Measurements from ENCODE around the gene HNRNPA2B1. TPM values are rescaled to one million over a fixed set of nuclear protein-coding genes. Genes with fewer than 3 reads are reported as not detected.
"Not testable (repeated sequence)": the region's sequence is repeated elsewhere in the genome, so short reads cannot be mapped to it uniquely, and the experiment has no call there.

The HNRNPA2B1 gene
- total RNA-seq, 1 experiment from 2014 or later: 170 TPM

DNA sequence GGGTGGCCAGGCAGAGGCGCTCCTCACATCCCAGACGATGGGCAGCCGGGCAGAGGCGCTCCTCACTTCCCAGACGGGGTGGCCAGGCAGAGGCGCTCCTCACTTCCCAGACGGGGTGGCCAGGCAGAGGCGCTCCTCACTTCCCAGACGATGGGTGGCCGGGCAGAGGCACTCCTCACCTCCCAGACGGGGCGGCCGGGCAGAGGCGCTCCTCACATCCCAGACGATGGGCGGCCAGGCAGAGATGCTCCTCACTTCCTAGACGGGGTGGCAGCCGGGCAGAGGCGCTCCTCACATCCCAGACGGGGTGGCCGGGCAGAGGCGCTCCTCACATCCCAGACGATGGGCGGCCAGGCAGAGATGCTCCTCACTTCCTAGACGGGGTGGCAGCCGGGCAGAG, 23.9 kb downstream of the HNRNPA2B1 start:
- in situ Hi-C loops (cut with HindIII; ENCODE audit: low pct_unique_long_range_greater_than_20kb, low sequenced_read_pairs): not testable (repeated sequence)

DNA sequence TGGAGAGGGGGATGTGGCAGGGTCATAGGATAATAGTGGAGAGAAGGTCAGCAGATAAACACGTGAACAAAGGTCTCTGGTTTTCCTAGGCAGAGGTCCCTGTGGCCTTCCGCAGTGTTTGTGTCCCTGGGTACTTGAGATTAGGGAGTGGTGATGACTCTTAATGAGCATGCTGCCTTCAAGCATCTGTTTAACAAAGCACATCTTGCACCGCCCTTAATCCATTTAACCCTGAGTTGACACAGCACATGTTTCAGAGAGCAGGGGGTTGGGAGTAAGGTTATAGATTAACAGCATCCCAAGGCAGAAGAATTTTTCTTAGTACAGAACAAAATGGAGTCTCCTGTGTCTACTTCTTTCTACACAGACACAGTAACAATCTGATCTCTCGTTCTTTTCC, 24.6 kb downstream of the HNRNPA2B1 start:
- DNase-seq (ENCODE audit: low read depth); in situ Hi-C loops (cut with HindIII; ENCODE audit: low pct_unique_long_range_greater_than_20kb, low sequenced_read_pairs): not testable (repeated sequence)

More for the DNA sequence above, 23.9 kb downstream of the HNRNPA2B1 start:
- DNase-seq (ENCODE audit: low read depth): not testable (repeated sequence)

DNA sequence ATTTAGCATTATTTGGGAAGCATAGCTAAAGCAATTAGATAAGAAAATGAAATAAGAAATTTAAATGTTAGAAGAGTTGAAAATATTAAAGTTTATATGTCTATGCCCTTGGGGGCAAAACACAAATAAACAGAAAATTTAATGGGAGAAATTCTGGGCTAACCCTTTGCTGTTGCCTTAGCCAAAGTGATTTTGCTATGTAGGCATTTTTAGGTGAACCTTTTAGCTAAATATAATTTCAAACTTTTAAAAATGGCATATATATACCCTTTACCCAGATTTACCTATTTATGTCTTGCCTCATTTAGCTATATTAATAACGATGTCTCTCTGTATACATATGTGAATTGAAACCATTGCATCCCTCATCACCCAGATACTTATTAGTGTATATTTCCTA, 28.5 kb downstream of the HNRNPA2B1 start:
- DNase-seq (ENCODE audit: low read depth): no peak
- in situ Hi-C loops (cut with HindIII; ENCODE audit: low pct_unique_long_range_greater_than_20kb, low sequenced_read_pairs): no loop called here

DNA sequence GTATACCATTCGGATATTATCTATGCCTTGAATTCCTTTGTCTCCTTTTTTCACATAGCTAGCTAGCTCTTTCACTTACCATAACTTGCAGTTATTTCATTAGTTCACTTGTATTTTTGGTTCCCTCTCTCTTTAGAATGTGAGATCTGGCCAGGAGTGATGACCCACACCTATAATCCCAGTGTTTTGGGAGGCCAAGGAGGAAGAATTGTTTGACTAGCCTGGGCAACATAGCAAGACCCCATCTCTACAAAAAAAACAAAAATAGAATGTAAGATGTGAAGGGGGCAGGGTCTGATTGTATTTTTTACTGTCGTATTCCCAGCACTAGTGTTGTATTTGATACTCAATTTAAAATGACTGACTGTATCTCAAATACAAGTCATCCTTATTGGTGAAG, 28.9 kb downstream of the HNRNPA2B1 start:
- DNase-seq (ENCODE audit: low read depth): no peak
- in situ Hi-C loops (cut with HindIII; ENCODE audit: low pct_unique_long_range_greater_than_20kb, low sequenced_read_pairs): no loop called here

DNA sequence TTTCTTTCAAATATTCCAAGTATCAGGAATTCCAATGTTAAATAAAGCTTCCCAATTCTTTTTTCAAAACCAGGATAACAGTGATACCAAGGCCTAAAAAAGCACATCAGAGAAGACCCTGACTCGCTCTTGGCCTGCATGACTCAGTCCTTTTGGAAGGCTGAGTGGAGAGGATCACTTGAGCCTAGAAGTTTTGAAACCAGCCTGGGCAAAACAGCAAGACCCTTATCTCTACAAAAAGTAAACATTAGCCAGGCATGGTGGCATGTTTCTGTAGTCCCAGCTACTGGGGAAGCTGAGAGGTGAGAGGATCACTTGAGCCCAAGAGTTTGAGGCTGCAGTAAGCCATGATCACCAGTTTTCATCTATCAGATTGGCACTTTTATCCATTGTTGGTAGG, 29.9 kb downstream of the HNRNPA2B1 start:
- in situ Hi-C loops (cut with HindIII; ENCODE audit: low pct_unique_long_range_greater_than_20kb, low sequenced_read_pairs): no loop called here
- DNase-seq (ENCODE audit: low read depth): no peak

DNA sequence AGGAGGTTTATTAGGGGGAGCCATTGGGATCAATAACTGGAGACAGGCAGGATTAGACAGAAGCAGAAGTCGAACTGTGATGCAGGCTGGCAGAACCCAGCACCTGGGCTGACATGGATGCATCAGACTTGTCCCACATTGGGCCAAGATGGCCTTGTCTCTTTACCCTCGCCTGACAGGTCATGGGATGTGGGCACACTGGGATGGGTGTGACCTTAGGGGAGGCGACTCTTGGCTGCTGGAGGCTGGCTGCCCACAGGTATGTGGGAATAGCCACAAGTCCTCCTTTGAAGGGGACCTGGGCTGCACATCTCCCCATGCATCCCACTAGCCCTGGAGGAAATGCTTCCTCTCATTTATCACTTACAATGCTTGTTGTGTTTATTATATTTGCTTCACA, 31.3 kb downstream of the HNRNPA2B1 start:
- in situ Hi-C loops (cut with HindIII; ENCODE audit: low pct_unique_long_range_greater_than_20kb, low sequenced_read_pairs): no loop called here
- no peak for DNase-seq (ENCODE audit: low read depth)

DNA sequence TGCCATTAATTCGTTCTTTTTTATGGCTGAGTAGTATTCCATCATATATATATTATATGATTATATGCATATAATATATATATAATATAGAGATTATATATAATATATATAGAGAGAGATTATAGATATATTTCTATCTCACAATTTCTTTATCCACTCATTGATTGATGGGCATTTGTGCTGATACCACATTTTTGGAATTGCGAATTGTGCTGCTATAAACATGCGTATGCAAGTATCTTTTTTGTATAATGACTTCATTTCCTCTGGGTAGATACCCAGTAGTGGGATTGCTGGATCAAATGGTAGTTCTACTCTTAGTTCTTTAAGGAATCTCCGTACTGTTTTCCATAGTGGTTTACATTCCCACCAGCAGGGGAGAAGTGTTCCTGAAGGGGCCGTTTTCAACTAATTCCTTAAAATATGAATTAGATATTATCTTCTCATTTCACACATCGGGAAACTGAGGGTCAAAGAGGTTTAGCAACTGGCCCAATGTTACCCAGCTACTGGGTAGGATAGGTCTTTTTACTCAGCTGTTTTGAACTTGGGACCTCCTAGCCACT, 32.0 kb downstream of the HNRNPA2B1 start:
- no peak for DNase-seq (ENCODE audit: low read depth)
- in situ Hi-C loops (cut with HindIII; ENCODE audit: low pct_unique_long_range_greater_than_20kb, low sequenced_read_pairs): no loop called here

DNA sequence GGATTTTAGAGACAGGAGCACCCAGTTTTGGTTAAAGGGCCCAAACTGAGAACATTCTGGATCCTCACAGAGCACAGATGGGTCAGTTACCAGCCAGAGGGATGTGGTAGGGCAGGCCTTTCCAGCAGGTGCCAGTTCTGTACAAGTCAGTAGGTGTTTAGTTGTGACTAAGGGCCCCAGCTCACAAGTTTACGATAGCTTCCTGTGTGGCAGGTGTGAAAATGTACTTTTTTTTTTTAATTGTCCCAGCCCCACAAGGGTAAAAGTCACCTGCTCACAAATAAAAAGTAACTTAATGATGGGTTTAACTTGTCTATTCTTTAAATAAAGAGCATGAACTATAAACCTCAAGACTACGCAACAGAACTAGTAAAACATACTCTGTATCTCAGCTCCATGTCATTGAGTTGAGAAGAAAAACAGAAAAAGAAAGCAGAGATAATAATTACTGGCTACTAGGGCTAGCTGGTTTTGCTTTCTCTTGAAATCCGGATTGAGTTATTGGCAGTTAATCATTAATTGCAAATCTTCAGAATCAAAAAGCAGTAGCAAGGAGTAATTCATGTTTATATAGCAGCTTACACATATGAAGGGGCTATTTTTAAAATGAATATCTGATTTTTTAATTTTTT, 33.1 kb downstream of the HNRNPA2B1 start:
- in situ Hi-C loops (cut with HindIII; ENCODE audit: low pct_unique_long_range_greater_than_20kb, low sequenced_read_pairs): no loop called here
- DNase-seq (ENCODE audit: low read depth): no peak

DNA sequence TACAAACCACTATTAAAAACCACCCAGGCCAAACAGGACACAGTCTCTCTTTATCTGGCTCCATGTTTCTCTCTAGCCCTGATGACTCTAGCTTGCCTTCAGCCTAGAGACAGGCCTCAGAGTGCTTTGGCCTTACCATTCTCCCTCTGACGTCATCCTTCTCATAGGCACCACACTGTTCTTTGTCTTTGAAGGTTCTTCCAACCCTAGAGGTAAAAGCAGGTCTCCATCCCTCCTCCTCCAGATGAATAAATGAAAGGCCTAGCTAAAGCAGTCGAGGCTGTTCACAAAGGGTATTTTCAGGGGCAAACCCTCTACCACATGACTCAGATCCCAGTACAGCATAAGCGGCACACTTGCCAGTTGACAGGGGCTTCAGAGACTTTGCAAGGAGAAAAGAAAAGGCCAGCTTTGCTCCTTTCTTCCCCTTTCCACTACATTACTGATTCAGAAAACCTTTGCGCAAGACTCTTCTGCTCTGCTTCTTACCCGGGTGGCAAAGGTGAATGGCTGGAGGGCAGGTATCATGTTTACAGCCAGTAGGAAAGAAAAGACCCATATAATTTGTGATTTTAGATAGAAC, 33.8 kb downstream of the HNRNPA2B1 start:
- in situ Hi-C loops (cut with HindIII; ENCODE audit: low pct_unique_long_range_greater_than_20kb, low sequenced_read_pairs): no loop called here
- no peak for DNase-seq (ENCODE audit: low read depth)

DNA sequence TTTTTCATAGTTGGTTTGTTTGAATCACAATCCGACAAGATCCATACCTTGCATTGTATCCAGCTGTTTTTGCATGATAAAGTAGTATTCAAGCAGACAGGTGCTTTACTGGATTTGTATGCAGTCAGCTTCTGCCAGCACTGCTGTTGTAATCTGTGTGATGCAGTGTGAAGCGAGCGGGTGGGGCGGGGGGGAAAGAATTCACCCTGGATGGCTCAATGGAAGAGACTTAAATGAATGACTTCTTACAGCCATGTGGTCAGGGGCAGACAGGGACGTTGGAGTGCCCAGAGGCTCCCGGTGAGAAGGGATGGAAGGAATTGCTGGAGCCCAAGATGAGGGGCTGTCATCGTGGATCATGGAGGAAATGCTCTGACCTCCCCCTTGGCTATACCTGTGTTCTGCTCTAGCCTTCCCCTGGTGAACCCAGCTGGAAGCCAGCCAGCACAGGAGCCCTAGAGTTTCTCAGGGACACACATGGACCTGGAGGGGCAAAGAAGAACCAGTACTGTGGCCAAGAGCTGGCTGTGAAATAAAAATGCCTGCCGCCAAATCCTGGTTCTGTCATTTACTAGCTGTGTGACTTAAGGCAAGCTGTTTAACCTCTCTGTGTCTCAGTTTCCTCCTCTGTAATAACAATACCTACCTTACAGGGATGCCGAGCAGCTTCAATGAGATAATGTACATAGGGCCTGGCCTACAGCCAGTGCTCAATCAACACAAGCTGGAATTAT, 34.4 kb downstream of the HNRNPA2B1 start:
- in situ Hi-C loops (cut with HindIII; ENCODE audit: low pct_unique_long_range_greater_than_20kb, low sequenced_read_pairs): no loop called here
- DNase-seq (ENCODE audit: low read depth): no peak

DNA sequence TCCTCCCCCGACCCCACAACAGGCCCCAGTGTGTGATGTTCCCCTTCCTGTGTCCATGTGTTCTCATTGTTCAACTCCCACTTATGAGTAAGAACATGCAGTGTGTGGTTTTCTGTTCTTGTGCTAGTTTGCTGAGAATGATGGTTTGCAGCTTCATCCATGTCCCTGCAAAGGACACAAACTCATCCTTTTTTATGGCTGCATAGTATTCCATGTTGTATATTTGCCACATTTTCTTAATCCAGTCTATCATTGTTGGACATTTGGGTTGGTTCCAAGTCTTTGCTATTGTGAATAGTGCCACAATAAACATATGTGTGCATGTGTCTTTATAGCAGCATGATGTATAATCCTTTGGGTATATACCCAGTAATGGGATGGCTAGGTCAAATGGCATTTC, 36.7 kb downstream of the HNRNPA2B1 start:
- in situ Hi-C loops (cut with HindIII; ENCODE audit: low pct_unique_long_range_greater_than_20kb, low sequenced_read_pairs); DNase-seq (ENCODE audit: low read depth): not testable (repeated sequence)

DNA sequence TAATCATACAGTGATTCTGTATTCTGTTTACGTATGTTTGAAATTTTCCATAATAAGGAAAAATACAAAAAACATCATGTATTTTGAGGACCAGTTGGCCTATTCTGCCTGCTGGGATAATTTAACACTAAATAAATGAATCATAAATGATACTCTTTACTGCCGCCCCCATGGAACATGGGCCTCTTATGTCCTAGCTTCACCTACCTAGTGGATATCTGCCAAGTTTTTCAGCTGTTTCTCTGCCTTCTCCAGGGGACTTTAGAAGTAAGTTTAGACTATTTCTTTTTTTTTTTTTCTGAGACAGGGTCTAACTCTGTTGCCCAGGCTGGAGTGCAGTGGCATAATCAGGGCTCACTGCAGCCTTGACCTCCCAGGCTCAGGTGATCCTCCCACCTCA, 38.1 kb downstream of the HNRNPA2B1 start:
- in situ Hi-C loops (cut with HindIII; ENCODE audit: low pct_unique_long_range_greater_than_20kb, low sequenced_read_pairs): no loop called here
- DNase-seq (ENCODE audit: low read depth): no peak

DNA sequence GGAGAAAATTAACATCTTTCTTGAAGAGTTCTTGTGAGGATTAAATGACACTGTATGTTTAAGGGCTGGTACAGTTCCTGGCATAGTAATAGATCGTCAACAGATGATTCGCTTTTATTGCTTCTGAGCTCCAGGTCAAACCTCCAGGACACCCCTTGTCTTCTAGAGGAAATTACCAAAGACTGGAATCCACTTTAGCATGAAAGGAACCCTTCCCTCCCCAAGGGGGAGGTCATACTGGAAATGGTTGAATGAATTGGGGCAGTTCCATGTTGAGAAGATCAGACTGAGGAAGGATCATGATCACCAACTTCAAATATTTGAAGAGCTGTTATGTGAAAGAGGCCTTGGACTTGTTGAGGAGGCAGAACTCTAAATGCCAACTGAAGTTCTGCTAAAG, 39.6 kb downstream of the HNRNPA2B1 start:
- in situ Hi-C loops (cut with HindIII; ENCODE audit: low pct_unique_long_range_greater_than_20kb, low sequenced_read_pairs): no loop called here
- DNase-seq (ENCODE audit: low read depth): no peak

DNA sequence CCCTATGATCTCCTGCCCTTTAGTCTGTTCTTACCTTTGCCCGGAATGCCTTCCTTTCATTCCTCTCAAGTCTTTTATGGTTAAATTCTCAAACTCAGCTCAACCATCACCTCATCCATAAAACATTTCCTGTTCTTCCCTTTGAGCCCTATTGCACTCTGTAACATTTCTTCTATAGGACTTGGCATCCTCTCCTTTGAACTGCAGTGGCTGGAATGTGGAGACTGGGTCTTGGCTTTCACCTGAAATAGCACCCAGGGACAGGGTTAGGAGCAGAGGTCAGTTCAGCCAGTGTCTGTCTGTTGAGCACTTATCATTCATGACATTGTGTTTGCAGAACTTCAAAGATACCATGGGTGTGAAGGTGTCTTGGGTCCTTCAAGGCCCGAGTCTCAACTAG, 41.3 kb downstream of the HNRNPA2B1 start:
- peak; percentile 43 for DNase-seq (ENCODE audit: low read depth)

DNA sequence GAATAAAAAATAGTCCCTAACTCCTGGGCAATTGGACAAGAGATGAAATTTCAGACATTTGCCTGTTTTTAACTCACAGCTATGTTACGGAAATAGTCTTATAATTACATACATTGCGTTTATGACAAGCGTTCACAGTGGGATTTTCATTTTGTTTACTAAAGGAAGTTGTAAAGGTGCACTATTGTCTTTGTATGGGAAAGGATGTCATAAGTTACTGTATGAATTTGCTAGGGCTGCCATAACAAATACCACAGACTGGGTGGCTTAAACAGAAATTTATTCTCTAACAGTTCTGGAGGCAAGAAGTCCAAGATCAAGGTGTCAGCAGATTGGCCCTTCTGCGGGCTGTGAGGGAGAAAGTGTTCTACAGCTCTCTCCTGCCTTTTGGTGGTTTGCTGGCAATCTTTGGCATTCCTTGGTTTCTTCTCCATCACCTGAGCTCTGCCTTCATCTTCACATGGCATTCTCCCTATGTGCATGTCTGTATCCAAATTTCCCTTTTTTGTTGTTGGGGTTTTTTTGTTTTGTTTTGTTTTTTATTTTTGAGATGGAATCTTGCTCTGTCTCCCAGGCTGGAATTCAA, 42.9 kb downstream of the HNRNPA2B1 start:
- DNase-seq (ENCODE audit: low read depth): no peak
- in situ Hi-C loops (cut with HindIII; ENCODE audit: low pct_unique_long_range_greater_than_20kb, low sequenced_read_pairs): no loop called here

More for the DNA sequence above, 41.3 kb downstream of the HNRNPA2B1 start:
- in situ Hi-C loops (cut with HindIII; ENCODE audit: low pct_unique_long_range_greater_than_20kb, low sequenced_read_pairs): no loop called here

DNA sequence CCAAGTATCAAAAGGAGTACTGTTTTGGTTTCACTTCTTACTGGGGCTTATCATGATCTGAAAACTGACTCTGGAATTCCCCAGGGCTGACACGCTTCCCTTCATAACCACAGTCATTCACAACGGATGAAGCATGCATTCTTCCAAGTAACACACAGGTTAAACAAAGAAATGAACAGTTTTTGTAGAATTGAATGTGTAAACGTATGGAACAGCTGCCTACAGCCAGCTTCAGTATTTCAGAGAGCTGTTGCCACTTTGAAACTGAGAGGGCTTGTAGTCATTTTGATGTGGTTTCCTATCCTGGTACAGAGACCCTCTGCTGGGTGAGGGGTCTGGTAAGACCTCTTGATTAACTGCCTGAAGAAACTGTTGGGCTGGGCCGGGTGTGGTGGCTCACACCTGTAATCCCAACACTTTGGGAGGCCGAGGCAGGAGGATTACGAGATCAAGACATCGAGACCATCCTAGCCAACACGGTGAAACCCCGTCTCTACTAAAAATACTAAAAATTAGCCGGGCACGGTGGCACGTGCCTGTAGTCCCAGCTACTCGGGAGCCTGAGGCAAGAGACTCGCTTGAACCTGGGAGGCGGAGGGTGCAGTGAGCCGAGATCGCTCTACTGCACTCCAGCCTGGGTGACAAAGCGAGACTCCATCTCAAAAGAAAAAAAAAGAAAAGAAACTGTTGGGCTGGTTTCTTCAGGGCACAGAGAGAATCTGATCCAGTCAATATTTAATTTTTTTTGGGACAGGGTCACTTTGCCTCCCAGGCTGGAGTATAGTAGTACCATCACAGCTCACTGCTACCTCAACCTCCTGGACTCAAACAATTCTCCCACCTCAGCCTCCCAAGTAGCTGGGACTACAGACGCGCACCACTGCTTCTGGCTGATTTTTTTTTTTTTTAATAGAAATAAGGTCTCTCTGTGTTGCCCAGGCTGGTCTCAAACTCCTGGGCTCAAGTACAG, 43.8 kb downstream of the HNRNPA2B1 start:
- DNase-seq (ENCODE audit: low read depth): peak; percentile 87
- in situ Hi-C loops (cut with HindIII; ENCODE audit: low pct_unique_long_range_greater_than_20kb, low sequenced_read_pairs): no loop called here

DNA sequence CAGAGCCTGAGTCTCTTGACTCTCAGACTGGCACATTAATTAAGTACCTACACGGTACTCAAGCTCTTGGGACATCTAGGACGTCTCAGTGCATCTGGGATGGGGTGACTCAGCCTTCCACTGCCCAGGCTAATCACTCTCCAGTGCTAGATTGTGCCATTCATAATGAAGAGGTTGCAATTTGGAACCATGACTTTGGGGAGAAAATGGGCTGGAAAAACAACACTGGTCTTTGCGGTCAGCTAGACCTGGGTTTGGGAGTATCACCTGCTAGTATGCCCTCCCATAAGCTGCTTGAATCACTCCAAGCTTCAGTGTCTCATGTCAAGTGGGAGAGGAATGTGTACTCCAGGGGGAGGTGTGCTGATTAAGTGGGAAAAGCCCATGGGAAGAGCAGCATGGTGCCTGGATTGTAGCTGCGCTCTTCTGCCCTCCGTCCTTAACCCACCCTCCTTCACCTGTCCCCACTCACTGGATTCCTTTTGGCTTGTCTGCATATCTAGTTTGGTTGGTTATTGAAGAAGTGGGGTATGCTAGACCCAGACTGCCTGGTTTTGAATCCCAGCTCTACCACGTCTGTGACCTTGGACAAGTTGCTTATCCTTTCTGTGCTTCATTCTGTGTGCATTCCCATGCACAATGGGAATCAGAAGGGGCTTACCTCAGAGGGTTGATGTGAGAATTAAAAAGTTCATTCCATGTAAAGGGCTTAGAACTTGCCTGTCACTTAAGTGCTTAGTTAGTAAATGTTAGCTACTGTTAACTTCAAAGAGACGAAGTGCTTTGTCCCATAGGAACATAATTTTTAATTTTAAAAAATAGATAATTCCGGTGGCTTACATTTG, 44.8 kb downstream of the HNRNPA2B1 start:
- DNase-seq (ENCODE audit: low read depth): peak; percentile 91
- in situ Hi-C loops (cut with HindIII; ENCODE audit: low pct_unique_long_range_greater_than_20kb, low sequenced_read_pairs): no loop called here

Measured in Caki2 (cell line).